Pancreas (tissue), 10 donors: ENCODE data around the gene STAT5B. TPM values are rescaled to one million over a fixed set of nuclear protein-coding genes. Genes with fewer than 3 reads are reported as not detected.
"Not testable (repeated sequence)": the region's sequence is repeated elsewhere in the genome, so short reads cannot be mapped to it uniquely, and the experiment has no call there.

Experiments used
- ATAC-seq, 4 donors: fragments of 200-7000 bp; cut with Tn5 transposase; one replicate each; pipeline versions ENCODE4 v1.8.0 to v1.9.1; 2020; ENCODE audit warnings: mild to moderate bottlenecking in 4 of 4, moderate library complexity in 4 of 4
- DNase-seq, 6 donors: peaks; one replicate each; pipeline ENCODE4 v3.0.0-alpha.2; 2020
- FAIRE-seq: peaks from 2 replicates; lab custom pipeline; 2012; peaks lifted over from hg19 to GRCh38; lab: Jason Lieb, UNC
- H3K27ac ChIP-seq, 4 donors: fragments of 200-600 bp; sonication (generic); 1 replicate in 3 of 4; 2 replicates in 1 of 4; pipeline versions ENCODE4 v1.5.0 to v1.8.0; 2020
- H3K27me3 ChIP-seq, 4 donors: fragments of 200-600 bp; one replicate each; pipeline ENCODE4 v1.8.0; 2021
- H3K36me3 ChIP-seq, 3 donors: fragments of 200-600 bp; sonication (generic) in 1 of 3; one replicate each; pipeline versions ENCODE4 v1.5.0 to v1.8.0; 2020 to 2021
- H3K4me1 ChIP-seq, 3 donors: fragments of 200-600 bp; one replicate each; pipeline ENCODE4 v1.8.0; 2021
- H3K4me3 ChIP-seq, 4 donors: fragments of 200-600 bp; sonication (generic) in 2 of 4; one replicate each; pipeline versions ENCODE4 v1.5.0 to v1.8.0; 2020 to 2021
- H3K9me3 ChIP-seq, 4 donors: fragments of 200-600 bp; one replicate each; pipeline ENCODE4 v1.8.0; 2021
- CTCF ChIP-seq, 4 donors: fragments of 200-600 bp; sonication (generic) in 3 of 4; IDR thresholded peaks; one replicate each; pipeline versions ENCODE4 v1.5.0 to v1.8.0; 2021; ENCODE audit warnings: antibody characterized with exemption in 4 of 4
- WGBS, 2 donors: extraction: QIAGEN DNeasy Blood & Tissue Kit; methylation state at CpG; one replicate each; pipeline ENCODE4 v1.1.7; 2013; 5-methylcytosine and 5-hydroxymethylcytosine counted together
- intact Hi-C, 3 donors: fragments of 100-400 bp; cut with DNase I; formaldehyde crosslinking; loops; one replicate each; pipeline versions ENCODE4 v1.11.1 to v1.14.2; 2022
- polyA plus RNA-seq, 2 donors: library from polyadenylated mRNA; stranded (reverse); fragments of 200-250 nt; gene quantifications; one replicate each; pipeline ENCODE4 v1.2.3, GENCODE V29; 2013
- total RNA-seq, 6 donors: library from RNA; stranded (reverse); fragmentation: NEBNext Ultra II Directional in 4 of 6; extraction: Animal tissue kit (Norgen Biotek cat#: 25700) in 4 of 6; gene quantifications; one replicate each; pipeline versions ENCODE4 v1.2.1 to v1.2.4, GENCODE V29; 2021 to 2023
- donor health status: healthy with polysubstance abuse.
- donor health status: DM: no; HTN: no; CAD: no; lungs with moderate emphysema.
- donor health status: DM: no; HTN: no; CAD: no.
- donor health status: control.
- donor health status: control.
- donor health status: Bipolar disorder and iron deficiency.
- donor health status: DM: yes; HTN: yes; CAD: no.
- donor health status: DM: no; HTN: no; CAD: no.
- donor health status: DM: no; HTN: no; CAD: no.
- donor health status: DM: yes; HTN: yes; CAD: no.

The STAT5B gene
- total and polyA plus RNA-seq, 8 donors = 17.9 to 27.5 (median 24.1) TPM

DNA sequence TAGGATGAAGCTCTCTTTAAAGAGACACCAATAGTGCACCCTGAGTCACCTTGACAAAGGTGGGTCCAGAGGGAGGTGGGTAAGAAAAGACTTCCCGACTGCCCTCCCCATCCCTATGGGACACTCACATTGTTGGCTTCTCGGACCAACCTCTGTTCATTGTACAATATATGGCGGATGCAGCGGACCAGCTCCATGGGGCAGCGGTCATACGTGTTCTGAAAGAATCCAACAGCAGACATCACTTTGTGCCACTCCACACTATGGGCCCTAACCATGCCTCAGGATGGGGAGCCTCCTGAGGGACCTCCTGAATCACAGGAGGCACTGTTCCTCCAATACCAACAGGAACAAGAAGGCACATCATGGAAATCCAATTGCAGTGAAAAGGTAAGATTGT lies 51.5 kb downstream of the STAT5B start:
- TF ChIP-seq CTCF (IDR thresholded peaks at IDR 0.05) = no peak
- no peak overlapping the region for H3K27ac ChIP-seq
- H3K27me3 ChIP-seq = no peaks in the 10 kb centered on the region
- intact Hi-C loops = no loop called here
- H3K36me3 ChIP-seq = peaks cover 0 to 9% (median 0%) of the 10 kb centered on the region in 3 donors
- no peak for FAIRE-seq
- 92 to 99% methylated on average over 6 of the region's 6 CpGs for WGBS, 2 donors
- no peak for ATAC-seq
- no peaks in the 10 kb centered on the region for H3K9me3 ChIP-seq
- H3K4me3 ChIP-seq = no peak overlapping the region
- DNase-seq = no peak
- no peaks in the 10 kb centered on the region for H3K4me1 ChIP-seq

DNA sequence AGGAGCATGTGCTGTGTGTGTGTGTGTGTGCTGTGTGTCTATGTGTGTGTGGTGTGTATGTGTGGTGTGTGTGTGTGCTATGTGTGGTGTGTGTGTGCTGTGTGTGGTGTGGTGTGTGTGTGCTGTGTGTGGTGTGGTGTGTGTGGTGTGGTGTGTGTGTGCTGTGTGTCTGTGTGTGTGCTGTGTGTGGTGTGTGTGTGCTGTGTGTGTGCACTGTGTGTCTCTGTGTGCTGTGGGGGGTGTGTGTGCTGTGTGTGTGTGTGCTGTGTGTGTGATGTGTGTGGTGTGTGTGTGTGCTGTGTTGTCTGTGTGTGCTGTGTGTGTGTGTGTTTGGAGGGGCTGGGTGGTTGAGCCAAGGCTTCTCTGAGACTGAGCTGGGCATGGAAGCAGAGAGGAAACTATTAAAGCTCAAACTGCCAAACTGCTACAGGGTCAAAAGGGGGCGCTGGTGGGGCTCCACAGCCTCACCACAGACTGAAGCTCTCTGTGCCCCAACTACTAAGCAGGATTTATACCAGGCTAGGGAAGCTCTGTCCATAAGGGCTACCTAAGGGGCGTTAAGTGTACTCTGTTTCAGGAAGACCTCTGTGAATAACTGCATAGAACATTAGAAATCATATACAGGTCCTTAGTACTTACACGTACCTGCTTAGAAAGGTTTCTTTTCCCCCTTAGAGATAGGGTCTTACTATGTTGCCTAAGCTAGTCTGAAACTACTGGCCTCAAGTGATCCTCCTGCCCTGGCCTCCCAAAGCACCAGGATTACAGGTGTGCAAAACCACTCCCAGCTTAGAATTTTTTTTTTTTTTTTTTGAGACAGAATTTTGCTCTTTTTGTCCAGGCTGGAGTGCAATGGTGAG lies 54.1 kb downstream of the STAT5B start:
- Histone ChIP-seq H3K4me1 (no peaks in the 10 kb centered on the region), H3K4me3 (no peak overlapping the region), H3K27me3 (no peaks in the 10 kb centered on the region), H3K27ac (no peak overlapping the region), H3K36me3 (peaks cover 0 to 18% (median 3%) of the 10 kb centered on the region in 3 donors), H3K9me3 (no peaks in the 10 kb centered on the region)
- peak in 1 of 4 donors; percentile 9 for TF ChIP-seq CTCF (IDR thresholded peaks at IDR 0.05)
- ATAC-seq (peak in 3 of 4 donors; percentile 77 to 90 (median 79)), FAIRE-seq (no peak), DNase-seq (peak in 1 of 6 donors; percentile 19)
- 63 to 66% methylated on average over 3 of the region's 3 CpGs for WGBS, 2 donors
- intact Hi-C loops = no loop called here

GRCh38 chr17:42219280-42219679 lies 56.9 kb downstream of the STAT5B start:
- ATAC-seq = not testable (repeated sequence)

DNA sequence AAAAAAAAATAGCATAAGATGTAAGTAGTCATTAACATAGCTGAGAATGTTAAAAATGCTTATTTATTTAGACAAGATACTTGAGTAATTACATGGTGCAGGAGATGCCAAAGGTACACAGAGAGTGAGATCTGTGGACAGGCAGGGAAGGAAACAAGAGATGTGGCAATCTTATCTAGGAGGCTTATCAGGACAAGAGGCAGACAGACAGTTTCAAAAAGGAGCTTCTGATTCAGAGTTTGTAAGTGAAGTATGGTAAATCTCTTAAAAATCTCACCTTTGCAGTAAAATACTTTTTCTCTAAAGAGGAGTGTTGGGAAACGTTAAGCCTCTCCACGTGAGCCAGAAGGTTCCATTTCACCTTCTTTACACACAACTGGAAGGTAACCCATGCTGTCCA lies 62.0 kb downstream of the STAT5B start:
- WGBS, 2 donors = 87 to 89% methylated on average over 2 of the region's 2 CpGs
- Histone ChIP-seq H3K36me3 (peaks cover 0 to 30% (median 3%) of the 10 kb centered on the region in 3 donors), H3K27me3 (no peaks in the 10 kb centered on the region), H3K4me1 (peaks cover 8 to 14% (median 14%) of the 10 kb centered on the region in 3 donors), H3K27ac (no peak overlapping the region), H3K9me3 (no peaks in the 10 kb centered on the region), H3K4me3 (no peak overlapping the region)
- TF ChIP-seq CTCF (IDR thresholded peaks at IDR 0.05) = no peak
- ATAC-seq (no peak), FAIRE-seq (no peak), DNase-seq (no peak)
- intact Hi-C loops = no loop called here

More at GRCh38 chr17:42219280-42219679, 56.9 kb downstream of the STAT5B start:
- H3K4me1 ChIP-seq, H3K9me3 ChIP-seq, intact Hi-C loops, FAIRE-seq, H3K27me3 ChIP-seq, H3K4me3 ChIP-seq, H3K27ac ChIP-seq, DNase-seq: not testable (repeated sequence)
- peaks cover 0 to 31% (median 3%) of the 10 kb centered on the region in 3 donors for H3K36me3 ChIP-seq
- WGBS, 2 donors = 91% methylated on average over 3 of the region's 17 CpGs; no CpG with 5 or more reads in 1 of the 2 donors

DNA sequence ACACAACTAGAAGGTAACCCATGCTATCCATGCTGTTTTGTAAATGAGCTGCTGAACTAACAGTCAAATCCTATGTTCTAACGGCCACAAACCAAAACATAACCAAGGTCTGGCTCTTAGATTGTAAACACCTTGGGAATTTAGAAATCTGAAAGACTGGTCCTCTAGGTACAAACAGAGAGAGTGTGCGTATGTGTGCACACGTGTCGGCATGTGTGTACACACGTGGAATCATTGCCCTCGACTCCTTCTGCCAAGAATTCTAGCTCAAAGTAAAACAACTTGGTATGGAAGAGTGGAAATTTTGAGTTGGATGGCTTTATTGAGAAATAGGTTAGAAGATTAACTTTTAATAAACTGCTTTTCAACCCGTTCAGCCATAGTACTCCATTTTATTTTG lies 63.8 kb downstream of the STAT5B start:
- no peaks in the 10 kb centered on the region for H3K27me3 ChIP-seq

DNA sequence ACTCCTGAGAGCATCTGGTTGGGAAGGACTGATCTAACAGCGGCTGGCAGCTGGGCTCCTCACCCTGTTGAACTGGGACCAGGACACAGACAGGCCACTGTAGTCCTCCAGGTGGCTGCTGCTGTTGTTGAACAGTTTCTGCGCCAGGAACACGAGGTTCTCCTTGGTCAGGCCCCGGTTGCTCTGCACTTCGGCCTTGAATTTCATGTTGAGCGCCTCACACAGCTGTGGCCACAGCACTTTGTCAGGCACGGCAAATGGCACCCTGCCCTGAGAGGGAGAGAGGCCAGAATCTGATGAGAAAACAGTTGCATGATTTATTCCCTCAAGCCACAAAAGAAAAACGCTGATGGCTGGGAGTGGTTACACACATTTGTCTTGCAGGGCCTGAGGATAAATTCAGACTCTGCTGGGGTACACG lies 64.3 kb downstream of the STAT5B start:
- H3K36me3 ChIP-seq = peaks cover 0 to 22% (median 0%) of the 10 kb centered on the region in 3 donors
- intact Hi-C loops, H3K4me3 ChIP-seq, FAIRE-seq, H3K9me3 ChIP-seq, H3K27me3 ChIP-seq: not testable (repeated sequence)
- ATAC-seq (peak; percentile 91 to 94 (median 93)), DNase-seq (peak in 5 of 6 donors; percentile 73 to 89 (median 85))
- peaks cover 8 to 14% (median 14%) of the 10 kb centered on the region in 3 donors for H3K4me1 ChIP-seq
- WGBS, 2 donors = 34 to 45% methylated on average over 9 of the region's 9 CpGs
- peak overlapping the region; percentile 43 to 53 (median 46) for H3K27ac ChIP-seq

More for the DNA sequence above, 63.8 kb downstream of the STAT5B start:
- ATAC-seq (peak; percentile 72 to 81 (median 76)), DNase-seq (peak in 3 of 6 donors; percentile 30 to 50 (median 48)), FAIRE-seq (no peak)
- Histone ChIP-seq H3K36me3 (peaks cover 0 to 24% (median 2%) of the 10 kb centered on the region in 3 donors), H3K4me3 (no peak overlapping the region), H3K9me3 (no peaks in the 10 kb centered on the region), H3K4me1 (peaks cover 8 to 14% (median 14%) of the 10 kb centered on the region in 3 donors), H3K27ac (peak overlapping the region; percentile 43 to 53 (median 46))
- TF ChIP-seq CTCF (IDR thresholded peaks at IDR 0.05) = no peak
- intact Hi-C loops = no loop called here
- WGBS, 2 donors = 33 to 34% methylated on average over 7 of the region's 7 CpGs
